Endothelial cell (in vitro differentiated cells): ENCODE data around the gene MAP3K3. TPM values are rescaled to one million over a fixed set of nuclear protein-coding genes. Genes with fewer than 3 reads are reported as not detected.

Source experiments
- DNase-seq: peaks from one replicate; pipeline ENCODE4 v3.0.0; 2021; ENCODE audit warnings: low spot score
- H3K27ac Mint-ChIP-seq: one replicate; pipeline ENCODE4 v1.8.0; 2021; ENCODE audit warnings: mixed read lengths, inconsistent platforms; ENCODE audit not compliant: unreplicated experiment
- H3K27me3 Mint-ChIP-seq: one replicate; pipeline ENCODE4 v1.8.0; 2021; ENCODE audit warnings: mild to moderate bottlenecking, moderate library complexity, mixed read lengths, inconsistent platforms; ENCODE audit not compliant: unreplicated experiment
- H3K36me3 Mint-ChIP-seq: one replicate; pipeline ENCODE4 v1.8.0; 2021; ENCODE audit warnings: mild to moderate bottlenecking, low read depth, mixed read lengths, inconsistent platforms; ENCODE audit not compliant: unreplicated experiment
- H3K4me1 Mint-ChIP-seq: one replicate; pipeline ENCODE4 v1.8.0; 2021; ENCODE audit warnings: mild to moderate bottlenecking, mixed read lengths, inconsistent platforms; ENCODE audit not compliant: unreplicated experiment
- H3K4me3 Mint-ChIP-seq: one replicate; pipeline ENCODE4 v1.8.0; 2021; ENCODE audit warnings: mild to moderate bottlenecking, mixed read lengths, inconsistent platforms; ENCODE audit not compliant: unreplicated experiment
- H3K9me3 Mint-ChIP-seq: one replicate; pipeline ENCODE4 v1.8.0; 2021; ENCODE audit warnings: mixed read lengths, inconsistent platforms; ENCODE audit not compliant: unreplicated experiment
- total RNA-seq: library from RNA; stranded (reverse); fragmentation: NEBNext Ultra II Directional; extraction: Animal tissue kit (Norgen Biotek cat#: 25700); gene quantifications from one replicate; pipeline ENCODE4 v1.2.1, GENCODE V29; 2021; ENCODE audit not compliant: unreplicated experiment
- TF ChIP-seq, protein P1 (sequence below): fragments of 200-600 bp; sonication (generic); IDR thresholded peaks from one replicate; pipeline ENCODE4 v1.5.0; 2021; ENCODE audit warnings: antibody characterized with exemption; ENCODE audit not compliant: unreplicated experiment

Gene MAP3K3
- total RNA-seq, 1 donor from 2014 or later, result 112 TPM

DNA sequence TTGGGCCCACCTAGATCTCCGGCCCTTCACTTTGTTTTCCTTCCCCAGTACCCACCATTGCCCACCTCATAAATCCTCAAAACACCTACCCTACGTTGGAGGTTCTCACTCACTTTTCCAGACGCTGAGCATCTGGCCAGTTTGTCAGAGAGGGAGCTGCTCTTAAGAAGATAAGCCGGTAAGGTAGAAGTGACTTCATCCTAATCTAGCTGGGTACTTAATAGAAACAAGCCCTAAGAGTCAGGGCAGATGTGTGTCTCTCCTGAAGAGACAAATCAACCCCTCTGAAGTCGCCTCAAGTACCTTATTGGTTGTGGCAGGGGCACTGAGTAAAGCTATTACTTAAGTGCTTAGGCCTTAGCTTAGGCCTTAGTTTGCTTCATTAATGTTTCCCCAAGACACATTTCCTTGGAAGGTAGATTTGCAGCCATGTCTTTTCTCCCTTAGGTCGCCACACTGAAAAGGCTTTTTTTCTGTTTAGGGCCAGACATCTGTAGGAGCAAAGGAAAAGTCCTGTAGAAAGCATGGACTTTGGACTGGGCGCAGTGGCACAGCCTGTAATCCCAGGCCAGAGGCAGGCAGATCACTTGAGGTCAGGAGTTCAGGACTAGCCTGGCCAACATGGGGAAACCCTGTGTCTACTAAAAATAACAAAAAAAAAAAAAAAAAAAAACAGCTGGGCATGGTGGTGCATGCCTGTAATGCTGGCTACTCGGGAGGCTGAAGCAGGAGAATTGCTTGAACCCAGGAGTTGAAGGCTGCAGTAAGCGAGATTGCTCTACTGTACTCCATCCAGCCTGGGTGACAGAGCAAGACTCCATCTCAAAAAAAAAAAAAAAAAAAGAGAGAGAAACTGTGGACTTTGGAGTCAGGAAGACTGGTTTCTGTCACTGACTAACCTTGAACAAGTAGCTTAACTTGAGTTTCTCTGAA, 20.5 kb upstream of the MAP3K3 start:
- H3K27ac Mint-ChIP-seq, result peak overlapping the region; percentile 78
- H3K4me3 Mint-ChIP-seq, result peak overlapping the region; percentile 95
- H3K27me3 Mint-ChIP-seq, result peaks cover 2% of the 10 kb centered on the region
- TF ChIP-seq, protein P1, sequence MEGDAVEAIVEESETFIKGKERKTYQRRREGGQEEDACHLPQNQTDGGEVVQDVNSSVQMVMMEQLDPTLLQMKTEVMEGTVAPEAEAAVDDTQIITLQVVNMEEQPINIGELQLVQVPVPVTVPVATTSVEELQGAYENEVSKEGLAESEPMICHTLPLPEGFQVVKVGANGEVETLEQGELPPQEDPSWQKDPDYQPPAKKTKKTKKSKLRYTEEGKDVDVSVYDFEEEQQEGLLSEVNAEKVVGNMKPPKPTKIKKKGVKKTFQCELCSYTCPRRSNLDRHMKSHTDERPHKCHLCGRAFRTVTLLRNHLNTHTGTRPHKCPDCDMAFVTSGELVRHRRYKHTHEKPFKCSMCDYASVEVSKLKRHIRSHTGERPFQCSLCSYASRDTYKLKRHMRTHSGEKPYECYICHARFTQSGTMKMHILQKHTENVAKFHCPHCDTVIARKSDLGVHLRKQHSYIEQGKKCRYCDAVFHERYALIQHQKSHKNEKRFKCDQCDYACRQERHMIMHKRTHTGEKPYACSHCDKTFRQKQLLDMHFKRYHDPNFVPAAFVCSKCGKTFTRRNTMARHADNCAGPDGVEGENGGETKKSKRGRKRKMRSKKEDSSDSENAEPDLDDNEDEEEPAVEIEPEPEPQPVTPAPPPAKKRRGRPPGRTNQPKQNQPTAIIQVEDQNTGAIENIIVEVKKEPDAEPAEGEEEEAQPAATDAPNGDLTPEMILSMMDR, result no peak
- H3K4me1 Mint-ChIP-seq, result peaks cover 10% of the 10 kb centered on the region
- DNase-seq, result no peak
- H3K9me3 Mint-ChIP-seq, result no peaks in the 10 kb centered on the region
- H3K36me3 Mint-ChIP-seq, result peaks cover 19% of the 10 kb centered on the region

- Mint-ChIP-seq H3K27me3 (peaks cover 3% of the 10 kb centered on the region), H3K4me3 (peak overlapping the region; percentile 60), H3K9me3 (no peaks in the 10 kb centered on the region), H3K27ac (peak overlapping the region; percentile 54), H3K4me1 (peaks cover 5% of the 10 kb centered on the region), H3K36me3 (peaks cover 29% of the 10 kb centered on the region)
- TF ChIP-seq, protein P1, result no peak
- DNase-seq, result no peak
Measured at GRCh38 chr17:63609816-63610573, 12.2 kb upstream of the MAP3K3 start.

- Mint-ChIP-seq H3K4me3 (no peak overlapping the region), H3K36me3 (peaks cover 21% of the 10 kb centered on the region), H3K9me3 (no peaks in the 10 kb centered on the region), H3K27ac (peak overlapping the region; percentile 26), H3K4me1 (peaks cover 5% of the 10 kb centered on the region), H3K27me3 (peaks cover 3% of the 10 kb centered on the region)
- TF ChIP-seq, protein P1, result no peak
- no peak for DNase-seq
Measured at GRCh38 chr17:63610854-63611253, 11.4 kb upstream of the MAP3K3 start.

DNA sequence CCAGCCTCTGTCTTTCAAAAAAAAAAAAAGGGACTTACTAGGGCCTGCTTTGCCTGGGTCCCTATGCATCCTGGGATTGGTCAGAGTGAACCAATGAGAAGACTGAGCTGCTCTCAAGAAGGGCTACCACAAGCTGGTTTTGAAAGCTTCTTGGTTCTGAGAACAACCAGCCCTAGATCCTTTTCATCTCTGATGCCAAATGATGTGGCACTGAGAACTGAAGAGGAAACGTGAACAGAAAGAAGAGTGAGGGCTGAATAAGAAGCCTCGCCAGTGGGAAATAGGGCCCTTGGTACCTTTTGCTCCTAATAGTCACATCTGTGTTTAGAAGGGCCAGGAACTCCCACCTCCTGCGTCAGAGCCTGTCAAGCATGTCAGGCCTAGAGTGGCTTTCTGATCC, 10.9 kb upstream of the MAP3K3 start:
- peaks cover 3% of the 10 kb centered on the region for H3K27me3 Mint-ChIP-seq
- H3K36me3 Mint-ChIP-seq, result peaks cover 17% of the 10 kb centered on the region
- H3K27ac Mint-ChIP-seq, result peak overlapping the region; percentile 26
- H3K9me3 Mint-ChIP-seq, result no peaks in the 10 kb centered on the region
- no peak for DNase-seq
- TF ChIP-seq, protein P1, result no peak
- no peak overlapping the region for H3K4me3 Mint-ChIP-seq
- H3K4me1 Mint-ChIP-seq, result peaks cover 5% of the 10 kb centered on the region
